GM21723 (cell line): ENCODE measurements around the gene CRYBA4.
"Not testable (repeated sequence)": the region's sequence is repeated elsewhere in the genome, so short reads cannot be mapped to it uniquely, and the experiment has no call there.

Source experiments
- ATAC-seq: cut with Tn5 transposase; IDR thresholded peaks from one replicate; pipeline ENCODE4 v1.9.1; 2021; ENCODE audit warnings: mild to moderate bottlenecking, moderate library complexity; ENCODE audit not compliant: unreplicated experiment

The CRYBA4 gene

DNA sequence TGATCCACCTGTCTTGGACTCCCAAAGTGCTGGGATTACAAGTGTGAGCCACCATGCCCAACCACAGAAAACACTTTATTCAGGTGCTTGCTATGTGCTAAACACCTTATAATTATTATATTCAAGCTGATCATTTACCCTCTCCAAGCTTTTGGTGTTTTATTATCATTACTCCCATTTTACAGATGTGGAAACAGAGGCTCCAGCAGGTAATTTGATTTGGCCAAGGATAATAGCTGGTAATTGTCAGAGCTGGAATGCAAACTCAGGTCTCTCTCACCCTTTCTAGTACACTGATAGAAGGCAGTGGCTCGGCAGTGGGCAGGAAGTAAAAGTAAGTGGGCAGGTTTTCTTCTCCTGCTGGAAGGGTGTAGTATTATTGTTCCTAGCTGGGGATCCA is 28.0 kb upstream of the CRYBA4 start:
- no peak for ATAC-seq

DNA sequence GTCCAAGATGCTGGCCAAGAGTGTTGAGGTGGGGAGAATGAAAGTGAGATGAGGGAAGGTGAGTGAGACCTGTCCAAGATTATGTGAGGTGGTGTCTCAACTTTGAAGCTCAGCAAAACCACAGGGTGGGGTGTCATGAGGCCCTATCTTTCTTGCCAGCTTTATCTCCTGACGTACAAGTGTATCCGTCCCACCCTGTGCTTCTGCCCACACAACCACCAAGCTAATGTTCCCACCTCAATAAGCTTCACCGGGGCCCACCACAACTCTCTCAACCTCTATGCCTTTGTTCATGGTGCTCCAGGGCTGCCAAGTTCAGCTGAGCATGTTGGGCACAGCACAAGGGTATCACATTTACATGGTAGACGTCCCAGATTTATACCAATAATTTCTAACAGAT is 24.7 kb upstream of the CRYBA4 start:
- no peak for ATAC-seq

DNA sequence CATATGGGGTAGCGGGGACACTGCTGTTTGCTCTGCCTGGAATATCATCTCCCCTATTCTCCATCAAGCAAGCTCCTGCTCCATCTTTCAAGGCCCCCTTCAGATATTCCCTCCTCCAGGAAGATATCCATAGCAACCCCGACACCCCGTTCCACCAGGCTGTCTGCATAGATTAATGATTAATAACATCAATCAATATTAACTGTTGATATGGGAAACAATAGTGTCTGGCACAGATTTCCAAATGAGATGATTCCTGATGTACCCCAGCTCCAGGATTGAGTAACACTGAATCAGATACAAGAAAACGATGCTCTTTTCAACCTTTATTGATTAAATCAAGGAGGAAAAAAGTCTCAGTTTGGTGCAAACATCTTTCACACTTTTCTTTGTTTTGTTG is 24.3 kb upstream of the CRYBA4 start:
- ATAC-seq, result no peak

DNA sequence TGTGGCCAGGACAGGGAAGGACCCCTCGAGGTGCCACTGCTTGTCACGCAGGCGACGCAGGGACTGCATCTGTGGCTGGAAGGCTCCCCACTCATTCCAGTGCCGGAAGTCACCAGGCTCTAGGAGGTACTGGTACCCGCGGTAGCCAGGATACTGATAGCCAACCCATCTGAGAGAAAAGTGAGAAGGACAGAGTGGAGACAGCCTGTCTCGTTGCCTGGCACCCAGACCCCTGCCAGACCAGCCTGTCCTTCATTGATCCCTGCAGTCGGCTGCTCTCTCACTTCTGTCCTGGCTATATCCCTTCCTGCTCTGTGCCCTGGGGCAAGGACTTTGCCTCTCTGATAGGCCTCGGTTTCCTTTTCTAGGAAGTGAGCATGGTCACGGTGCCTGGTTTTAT is 22.3 kb upstream of the CRYBA4 start:
- ATAC-seq, result no peak

DNA sequence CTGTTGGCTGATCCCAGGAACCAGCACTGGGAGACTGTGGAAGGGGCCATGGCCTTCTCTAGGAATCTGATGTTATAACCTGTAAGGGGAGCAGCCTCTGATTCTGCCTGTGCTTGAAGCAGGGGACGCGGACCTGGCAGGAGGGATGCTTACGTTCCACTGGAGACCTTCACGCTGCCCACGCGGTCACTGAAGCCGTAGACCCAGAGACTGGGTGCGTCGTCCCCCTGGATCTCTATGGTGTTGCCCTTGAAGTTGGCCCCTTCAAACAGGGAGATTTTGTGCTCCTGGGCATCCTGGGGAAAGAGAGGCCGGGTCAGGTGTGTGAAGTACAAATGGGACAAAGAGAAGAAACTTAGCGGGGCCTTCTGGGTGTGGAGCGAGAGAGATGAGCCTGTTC is 20.0 kb upstream of the CRYBA4 start:
- ATAC-seq, result no peak

DNA sequence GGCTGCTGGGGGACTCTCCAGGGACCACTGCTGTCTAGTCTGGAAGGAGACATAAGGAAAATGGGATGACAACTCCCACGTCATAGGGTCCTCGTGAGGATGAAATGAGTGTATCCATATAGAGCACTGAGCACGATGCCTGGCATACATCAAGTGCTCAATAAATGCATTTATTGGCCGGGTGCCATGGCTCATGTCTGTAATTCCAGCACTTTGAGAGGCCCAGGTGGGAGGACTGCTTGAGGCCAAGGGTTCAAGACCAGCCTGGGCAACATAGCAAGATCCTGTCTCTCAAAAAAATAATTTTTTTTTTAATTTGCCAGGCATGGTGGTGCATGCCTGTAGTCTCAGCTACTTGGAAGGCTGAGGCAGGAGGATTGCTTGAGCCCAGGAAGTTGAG is 19.6 kb upstream of the CRYBA4 start:
- no peak for ATAC-seq

DNA sequence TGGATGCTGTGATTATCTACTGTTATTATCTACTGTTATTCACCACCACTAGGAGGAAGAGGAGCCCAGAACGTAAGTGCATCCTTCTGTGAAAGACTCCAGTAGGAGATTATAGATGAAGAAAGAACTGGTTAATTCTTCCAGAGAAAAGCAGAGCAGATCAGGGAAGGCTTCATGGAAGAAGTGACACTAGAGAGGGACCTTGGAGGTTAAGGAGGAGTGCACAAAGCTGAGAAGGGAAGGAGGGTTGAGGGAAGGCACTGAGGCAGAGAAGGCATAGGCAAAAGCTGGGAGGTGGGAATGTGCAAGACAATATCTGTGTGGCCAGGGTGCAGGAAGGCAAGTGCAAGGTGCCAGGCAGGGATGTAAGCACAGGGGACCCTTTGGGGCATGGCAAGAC is 17.4 kb upstream of the CRYBA4 start:
- no peak for ATAC-seq

DNA sequence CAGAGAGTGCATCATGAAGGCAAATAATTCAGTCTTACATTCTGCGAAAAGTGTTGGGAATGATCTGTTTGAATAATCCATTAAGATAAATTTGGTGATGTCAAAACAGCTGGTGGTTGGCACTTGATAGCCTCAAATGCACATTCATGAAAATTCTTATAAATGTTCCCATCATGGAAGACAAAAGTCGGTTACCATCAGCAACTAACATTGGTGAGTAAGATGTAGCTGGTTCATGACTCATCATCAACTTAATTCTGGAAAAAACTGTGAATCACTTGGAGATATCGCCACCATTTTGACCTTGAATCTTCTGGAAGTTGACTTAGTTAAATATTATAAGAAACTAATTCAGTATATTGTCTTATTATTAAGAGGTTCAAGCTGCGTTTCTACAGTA is 15.2 kb upstream of the CRYBA4 start:
- ATAC-seq, result no peak

DNA sequence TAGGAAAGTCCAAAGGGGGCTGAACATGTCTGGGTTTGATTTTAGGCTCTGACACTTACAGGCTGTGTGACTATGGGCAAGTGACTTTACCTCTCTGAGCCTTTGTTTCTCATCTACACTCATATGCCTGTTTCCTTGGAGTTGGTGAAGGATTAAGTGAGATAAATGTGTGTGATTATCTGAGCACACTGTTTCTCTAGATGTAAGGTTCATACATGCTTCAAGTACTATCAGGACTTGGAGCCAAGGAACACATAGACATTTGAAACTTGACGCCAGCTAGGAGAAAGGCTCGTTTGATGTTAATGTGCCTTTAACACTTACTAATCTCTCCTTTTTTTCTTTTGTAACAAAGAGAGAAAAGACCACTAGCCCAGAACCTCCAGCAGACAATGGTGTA is 13.6 kb upstream of the CRYBA4 start:
- ATAC-seq, result no peak

DNA sequence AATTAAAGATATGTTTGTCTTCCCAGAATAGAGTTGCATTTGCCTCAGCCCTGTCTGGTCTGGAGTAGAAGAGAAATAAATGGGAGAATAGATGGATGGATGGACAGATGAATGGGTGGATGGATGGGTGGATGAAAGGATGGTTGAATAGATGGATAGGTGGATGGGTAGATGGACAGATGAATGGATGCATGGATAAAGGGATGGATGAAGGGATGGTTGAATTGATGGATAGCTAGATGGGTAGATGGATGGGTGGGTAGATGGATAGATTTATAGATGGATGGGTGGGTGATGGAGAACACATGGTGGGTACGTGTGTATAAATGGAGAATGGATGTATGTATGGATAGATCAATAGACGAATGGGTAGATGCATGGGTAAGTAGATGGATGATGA is 12.5 kb upstream of the CRYBA4 start:
- no peak for ATAC-seq

DNA sequence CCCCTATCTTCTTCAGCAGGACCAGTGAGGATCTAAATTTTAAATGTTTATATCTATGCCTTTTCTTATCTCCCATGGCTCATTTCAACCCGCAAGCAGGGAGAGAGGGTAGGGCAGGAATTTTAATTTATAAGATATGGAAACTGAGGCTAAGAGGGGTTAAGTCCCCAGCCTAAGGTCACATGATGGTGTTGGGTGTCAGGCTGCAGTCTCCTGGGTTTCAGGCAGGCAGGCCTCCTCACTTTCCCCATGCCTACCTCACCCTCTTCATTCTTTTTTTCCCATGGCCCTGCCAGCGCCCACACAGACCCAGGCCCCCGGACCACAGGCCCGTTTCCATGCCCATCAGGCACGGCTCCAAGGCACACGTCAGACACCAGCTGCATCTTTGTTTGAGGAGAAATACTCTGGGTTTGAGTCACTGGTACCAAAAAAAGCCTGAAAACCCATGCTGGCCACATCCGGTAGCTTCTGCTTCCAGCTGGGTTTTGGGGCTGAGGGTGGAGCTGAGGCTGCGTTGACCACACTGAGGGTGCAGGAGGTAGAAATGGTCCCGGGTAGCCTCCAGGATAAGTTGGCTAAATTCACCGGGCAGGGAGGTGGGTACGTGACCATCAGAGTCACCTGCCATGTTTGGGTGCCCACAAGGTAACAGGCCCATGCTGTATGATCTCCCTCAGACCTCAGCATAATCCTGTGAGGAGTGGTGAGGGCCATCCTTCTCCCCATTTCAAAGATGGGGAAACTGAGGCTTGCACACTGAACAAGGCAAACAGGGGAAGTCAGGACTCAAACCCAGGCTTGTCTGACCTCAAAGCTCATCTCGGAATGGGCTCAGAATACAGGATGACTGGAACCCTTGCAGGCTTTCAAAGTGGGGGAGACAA is 11.4 kb upstream of the CRYBA4 start:
- ATAC-seq, result peak; percentile 80

DNA sequence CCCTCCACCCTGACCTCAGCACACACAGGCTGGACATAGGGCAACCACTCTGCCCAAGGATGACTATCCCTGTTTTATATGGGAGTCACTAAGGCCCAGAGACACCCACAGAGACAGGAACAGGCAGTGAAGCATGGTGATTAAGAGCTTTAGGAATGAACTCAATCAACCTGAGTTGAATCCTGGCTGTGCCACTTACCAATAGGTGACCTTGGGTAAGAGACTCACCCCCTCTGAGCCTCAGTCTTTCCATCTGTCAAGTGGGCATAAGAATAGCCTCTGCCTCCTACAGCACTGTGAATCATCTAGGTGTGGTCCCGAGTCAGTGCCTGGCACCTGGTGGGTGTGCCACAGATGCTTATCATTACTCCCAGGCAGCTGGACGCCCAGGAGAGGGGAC is 10.8 kb upstream of the CRYBA4 start:
- ATAC-seq, result no peak

DNA sequence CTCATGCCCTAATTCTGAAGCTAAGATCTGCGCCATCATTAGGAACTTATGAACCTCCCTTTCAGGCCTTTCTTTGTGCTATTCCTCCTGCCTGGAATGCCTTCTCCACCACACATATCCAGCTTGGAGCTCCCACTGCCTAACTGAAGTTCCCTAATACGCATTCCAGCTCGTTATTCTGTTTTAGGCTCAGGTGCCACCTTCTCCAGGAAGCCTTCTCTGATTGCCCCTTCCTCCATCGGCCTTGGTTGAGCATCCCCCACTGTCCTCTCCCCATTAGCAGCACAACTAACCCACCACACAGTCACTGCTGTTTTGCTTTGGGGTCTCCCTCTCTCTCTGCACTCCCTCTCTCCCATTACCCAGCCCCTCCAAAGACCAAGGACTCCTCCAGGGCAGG is 9.1 kb upstream of the CRYBA4 start:
- no peak for ATAC-seq

DNA sequence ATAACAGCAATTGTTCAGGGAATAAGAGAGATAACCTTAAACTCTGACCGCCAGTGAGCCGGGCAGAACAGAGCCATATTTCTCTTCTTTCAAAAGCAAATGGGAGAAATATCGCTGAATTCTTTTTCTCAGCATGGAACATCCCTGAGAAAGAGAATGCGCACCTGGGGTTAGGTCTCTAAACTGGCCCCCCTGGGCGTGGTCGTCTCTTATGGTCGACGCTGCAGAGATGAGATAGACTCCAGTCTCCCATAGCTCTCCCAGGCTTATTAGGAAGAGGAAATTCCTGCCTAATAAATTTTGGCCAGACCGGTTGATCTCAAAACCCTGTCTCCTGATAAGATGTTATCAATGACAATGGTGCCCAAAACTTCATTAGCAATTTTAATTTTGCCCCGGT is 8.0 kb upstream of the CRYBA4 start:
- ATAC-seq, result not testable (repeated sequence)

DNA sequence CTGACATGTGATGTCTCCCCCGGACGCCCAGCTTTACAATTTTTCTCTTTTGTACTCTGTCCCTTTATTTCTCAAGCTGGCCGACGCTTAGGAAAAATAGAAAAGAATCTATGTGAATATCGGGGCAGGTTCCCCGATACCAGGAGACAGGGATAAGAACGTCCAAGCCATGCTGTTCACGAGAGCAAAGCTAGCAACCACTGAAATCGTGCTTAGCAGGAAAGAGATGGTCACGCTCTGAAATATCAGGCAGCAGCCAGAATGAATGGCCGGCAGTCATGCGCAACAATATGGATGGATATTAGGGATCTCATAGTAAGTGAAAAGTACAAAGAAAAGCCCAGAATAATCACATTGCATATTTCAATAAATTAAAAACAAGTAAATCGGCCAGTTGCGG is 7.4 kb upstream of the CRYBA4 start:
- no peak for ATAC-seq

DNA sequence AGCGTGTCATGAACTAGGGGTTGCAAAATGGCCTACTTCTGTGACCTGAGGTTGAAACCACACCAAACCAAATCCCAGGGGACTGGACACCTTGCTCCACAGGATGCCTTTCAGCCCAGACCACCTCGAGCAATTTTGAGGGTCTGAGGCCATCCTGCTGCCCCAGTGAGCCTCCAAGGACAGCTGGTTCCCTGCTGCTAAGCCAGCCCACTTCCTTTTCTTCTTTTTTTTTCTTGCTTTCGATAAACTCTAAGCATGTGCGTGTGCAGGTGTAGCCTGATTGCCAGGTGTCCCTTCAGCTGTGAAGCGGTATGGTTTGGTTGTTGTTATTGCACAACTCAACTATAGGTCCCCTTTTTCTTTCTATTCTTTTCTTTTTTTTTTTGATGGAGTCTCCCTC is 6.6 kb upstream of the CRYBA4 start:
- no peak for ATAC-seq

DNA sequence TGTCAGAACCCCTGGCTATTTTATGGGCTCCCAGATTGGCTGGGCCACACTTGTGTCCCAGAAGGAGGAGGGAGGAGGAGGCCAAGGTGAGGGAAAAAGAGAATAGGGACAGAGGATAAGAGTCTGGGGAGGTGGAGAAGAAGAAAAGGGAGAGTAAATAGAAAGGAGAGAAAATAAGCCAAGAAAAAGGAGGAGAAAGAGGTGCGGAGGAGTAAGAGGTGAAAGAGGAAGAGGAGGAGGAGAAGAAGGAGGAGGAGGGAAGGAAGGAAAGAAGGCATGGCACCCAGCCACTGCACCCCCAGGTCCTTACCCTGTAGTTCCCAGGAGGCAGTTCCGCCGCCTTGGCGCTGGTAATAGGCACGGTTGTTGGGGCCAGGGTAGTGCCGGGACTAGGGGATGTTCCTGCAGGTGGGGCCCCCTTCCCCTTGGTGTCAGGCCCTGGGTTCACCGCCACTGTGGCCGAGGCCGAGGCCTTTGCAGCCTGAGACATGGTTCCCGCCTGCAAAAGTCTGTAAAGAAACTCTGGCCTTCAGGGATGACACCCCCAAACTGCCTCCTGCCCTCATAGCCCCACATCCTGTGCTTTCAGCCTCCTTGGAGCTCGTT is 5.8 kb upstream of the CRYBA4 start:
- ATAC-seq, result no peak

DNA sequence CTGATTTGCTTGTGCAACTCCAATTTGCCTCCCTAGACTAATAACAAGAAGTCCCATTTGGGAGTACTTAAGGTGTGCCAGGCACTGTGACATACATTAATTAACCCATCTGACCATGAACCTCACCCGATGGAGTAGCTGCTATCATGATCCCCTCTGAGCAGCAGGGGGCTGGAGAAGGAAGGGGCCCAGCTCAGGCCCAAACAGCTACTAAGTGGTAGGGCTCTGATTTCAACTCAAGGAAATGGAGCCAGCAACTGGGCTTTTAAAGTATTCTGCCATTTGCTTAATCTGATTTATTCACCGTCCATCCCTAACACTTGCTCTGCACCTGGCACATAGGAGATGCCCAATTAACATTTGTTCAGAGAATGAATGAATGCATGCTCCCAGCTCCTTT is 5.1 kb upstream of the CRYBA4 start:
- no peak for ATAC-seq

DNA sequence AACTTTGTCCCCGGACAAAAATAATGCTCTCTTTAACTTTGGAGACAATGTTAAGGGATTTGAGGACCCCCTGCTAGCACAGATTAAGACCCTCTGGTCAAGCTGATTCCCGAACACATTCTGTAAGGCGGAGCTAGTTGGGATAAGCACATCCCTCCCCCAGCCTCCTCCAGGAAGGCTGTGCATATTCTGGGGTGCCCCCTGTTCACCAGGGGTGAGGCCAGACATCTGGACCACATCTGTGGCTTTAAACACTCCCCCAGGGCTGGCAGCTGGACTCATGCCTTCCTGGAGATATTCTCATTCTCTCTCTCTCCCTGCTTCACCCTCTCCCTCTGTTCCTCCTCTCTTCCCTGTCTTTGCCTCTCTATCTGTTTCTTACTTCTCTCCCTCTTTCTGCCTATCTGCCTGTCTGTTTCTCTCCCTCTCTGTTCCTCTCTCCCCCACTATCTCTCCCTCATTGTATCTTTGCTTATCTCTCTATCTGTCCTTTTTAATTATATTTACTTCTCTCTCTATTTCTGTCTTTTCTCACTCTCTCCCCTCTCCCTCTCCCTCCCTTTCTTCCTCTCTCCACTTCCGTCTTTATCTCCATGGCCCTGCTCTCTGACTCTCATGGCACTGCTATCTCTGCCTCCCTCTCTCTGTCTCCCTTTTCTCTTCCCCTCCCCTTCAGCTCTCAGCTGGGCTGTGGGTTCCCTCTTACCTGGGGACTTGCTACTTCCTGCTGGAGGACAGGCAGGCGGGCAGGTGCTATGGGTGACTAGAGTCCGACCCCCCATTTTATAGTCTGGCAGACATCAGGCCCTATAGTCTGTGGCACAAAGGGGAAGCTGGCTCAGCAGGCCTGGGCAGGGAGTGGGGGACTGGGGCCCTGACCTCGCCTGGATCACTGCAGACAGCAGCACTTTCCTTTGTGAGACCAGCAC is 4.2 kb upstream of the CRYBA4 start, which contains the start of gene CRYBB1:
Gene CRYBB1 (minus strand): TSS at position 757 of the 929 bp plus-strand sequence. CDS start 1,708 bp downstream, outside the sequence.
- ATAC-seq, result no peak

DNA sequence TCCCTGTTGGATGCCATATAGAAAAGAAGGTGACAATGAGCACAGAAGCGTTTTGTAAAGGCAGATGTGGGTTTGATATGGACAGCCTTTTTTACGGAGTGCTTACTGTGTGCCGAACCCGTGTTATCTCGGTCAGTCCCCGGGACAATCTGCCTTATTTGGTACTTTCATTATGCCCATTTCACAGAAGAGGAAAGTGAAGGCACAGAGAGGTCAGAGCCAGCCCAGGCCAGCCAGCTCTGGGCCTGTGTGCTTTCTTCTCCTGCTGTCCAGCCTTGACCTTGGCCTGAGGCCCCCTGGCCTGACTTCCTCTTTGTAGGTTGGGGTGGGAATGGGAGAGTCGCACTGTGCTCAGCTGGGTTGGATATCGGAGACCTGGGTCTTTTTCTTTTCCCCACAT is 3.3 kb upstream of the CRYBA4 start:
- ATAC-seq, result no peak

DNA sequence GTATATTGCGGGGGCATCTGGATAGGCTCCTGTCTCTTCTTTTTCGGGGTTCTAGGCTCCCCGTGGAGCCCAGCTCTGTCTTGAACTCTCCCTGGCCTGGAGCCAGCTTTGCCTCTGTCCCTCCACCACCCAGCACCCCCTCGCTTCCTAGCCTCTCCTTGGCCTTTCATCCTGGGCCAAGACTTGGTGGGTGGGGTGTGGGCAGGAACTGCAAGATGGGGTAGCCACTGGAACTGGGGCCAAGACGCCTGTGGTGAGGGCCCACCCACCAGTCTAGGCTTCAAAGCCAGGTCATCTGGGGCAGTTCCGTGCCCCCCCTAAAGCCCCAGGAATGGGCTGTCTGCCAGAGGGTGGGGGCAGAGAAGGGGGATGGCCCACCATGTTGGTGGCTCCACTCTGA is 2.3 kb upstream of the CRYBA4 start:
- no peak for ATAC-seq
